Left lobe of liver (tissue), 2 donors: ENCODE measurements around the gene EPHB6. TPM values are rescaled to one million over a fixed set of nuclear protein-coding genes. Genes with fewer than 3 reads are reported as not detected.

Experiments used
- ATAC-seq: fragments of 200-7000 bp; cut with Tn5 transposase; one replicate; pipeline ENCODE4 v1.9.1; 2020; ENCODE audit warnings: mild to moderate bottlenecking, moderate library complexity
- DNase-seq: peaks from one replicate; pipeline ENCODE4 v3.0.0-alpha.2; 2020; ENCODE audit warnings: low spot score
- total RNA-seq: library from RNA; stranded (reverse); gene quantifications from one replicate; pipeline ENCODE4 v1.2.1, GENCODE V29; 2021
- donor health status: DM: no; HTN: no; CAD: no; lungs with moderate emphysema.
- donor health status: DM: no; HTN: yes; CAD: no.

The EPHB6 gene
- total RNA-seq, 1 donor from 2014 or later = 5.1 TPM

- ATAC-seq (no peak), DNase-seq (no peak)
These were observed 22.5 kb upstream of the EPHB6 start for GRCh38 chr7:142832417-142832816.

- DNase-seq (no peak), ATAC-seq (no peak)
These were observed 21.5 kb upstream of the EPHB6 start for GRCh38 chr7:142833174-142834048.

GRCh38 chr7:142835487-142835886 lies 19.4 kb upstream of the EPHB6 start:
- no peak for DNase-seq
- ATAC-seq = no peak

GRCh38 chr7:142836426-142836825 lies 18.4 kb upstream of the EPHB6 start:
- DNase-seq (no peak), ATAC-seq (no peak)

- DNase-seq = no peak
- no peak for ATAC-seq
These were observed 16.2 kb upstream of the EPHB6 start for GRCh38 chr7:142838461-142839213.

- DNase-seq (no peak), ATAC-seq (no peak)
These were observed 12.6 kb upstream of the EPHB6 start for GRCh38 chr7:142842251-142842766.

- ATAC-seq = no peak
- DNase-seq = no peak
These were observed 7.5 kb upstream of the EPHB6 start for GRCh38 chr7:142847353-142847752.

- ATAC-seq = no peak
These were observed 3.6 kb upstream of the EPHB6 start for GRCh38 chr7:142851269-142851668.

GRCh38 chr7:142851919-142852318 lies 3.0 kb upstream of the EPHB6 start:
- DNase-seq (no peak), ATAC-seq (no peak)

More at GRCh38 chr7:142851269-142851668, 3.6 kb upstream of the EPHB6 start:
- DNase-seq = no peak

GRCh38 chr7:142853739-142854371 lies 1.0 kb upstream of the EPHB6 start:
- ATAC-seq (peak; percentile 70), DNase-seq (peak; percentile 70)

GRCh38 chr7:142855114-142855743 lies 353 bp downstream of the EPHB6 start:
- ATAC-seq (peak; percentile 5), DNase-seq (no peak)

- DNase-seq (peak; percentile 90), ATAC-seq (peak; percentile 62)
These were observed 1.1 kb downstream of the EPHB6 start for GRCh38 chr7:142855756-142856564.

- ATAC-seq (no peak), DNase-seq (no peak)
These were observed 1.8 kb downstream of the EPHB6 start for GRCh38 chr7:142856565-142857245.

GRCh38 chr7:142857625-142858024 lies 2.7 kb downstream of the EPHB6 start:
- DNase-seq (no peak), ATAC-seq (no peak)

- ATAC-seq (no peak), DNase-seq (no peak)
These were observed 4.5 kb downstream of the EPHB6 start for GRCh38 chr7:142859411-142859810.

GRCh38 chr7:142859829-142860228 lies 5.0 kb downstream of the EPHB6 start:
- no peak for DNase-seq
- ATAC-seq = no peak

- DNase-seq = no peak
- ATAC-seq = no peak
These were observed 6.1 kb downstream of the EPHB6 start for GRCh38 chr7:142860968-142861367.

- no peak for DNase-seq
- ATAC-seq = no peak
These were observed 7.5 kb downstream of the EPHB6 start for GRCh38 chr7:142862351-142862750.

GRCh38 chr7:142862786-142863400 lies 8.0 kb downstream of the EPHB6 start:
- DNase-seq (no peak), ATAC-seq (no peak)
